ENCODE data around the gene SPC25.
A peak's percentile ranks its signal among the peaks of the same experiment; 100 is the strongest.
"Not testable (repeated sequence)": the region's sequence is repeated elsewhere in the genome, so short reads cannot be mapped to it uniquely, and the experiment has no call there.

Gene SPC25

GRCh38 chr2:168890006-168890782 is at the start of gene SPC25:
TSS of gene SPC25 (minus strand) at chr2:168890430. CDS start at chr2:168889519, 911 bp downstream.
- H3K27me3 Mint-ChIP-seq = peaks cover 15% of the 10 kb centered on the region
- peak within 1 kb of the TSS; percentile 99 for H3K4me3 Mint-ChIP-seq
- no peaks in the 10 kb centered on the region for H3K9me3 Mint-ChIP-seq
- peak within 1 kb of the TSS; percentile 90 for H3K27ac Mint-ChIP-seq
- peaks cover 12% of the 10 kb centered on the region for H3K36me3 Mint-ChIP-seq (ENCODE audit: low read depth)
- peaks cover 21% of the 10 kb centered on the region for H3K4me1 Mint-ChIP-seq (ENCODE audit: low read depth)

- Mint-ChIP-seq H3K27me3 (peaks cover 10% of the 10 kb centered on the region), H3K36me3 (ENCODE audit: low read depth) (no peaks in the 10 kb centered on the region), H3K4me3 (no peak overlapping the region), H3K27ac (no peak overlapping the region), H3K9me3 (no peaks in the 10 kb centered on the region), H3K4me1 (ENCODE audit: low read depth) (no peaks in the 10 kb centered on the region)
Measured at GRCh38 chr2:168939918-168940317, 49.7 kb upstream of the SPC25 start.

- H3K27ac Mint-ChIP-seq = no peak overlapping the region
Measured at GRCh38 chr2:168939061-168939460, 48.8 kb upstream of the SPC25 start.

GRCh38 chr2:168935810-168936581 is 45.8 kb upstream of the SPC25 start:
- H3K4me1 Mint-ChIP-seq (ENCODE audit: low read depth) = no peaks in the 10 kb centered on the region
- H3K27ac Mint-ChIP-seq = no peak overlapping the region
- no peaks in the 10 kb centered on the region for H3K36me3 Mint-ChIP-seq (ENCODE audit: low read depth)
- H3K4me3 Mint-ChIP-seq = no peak overlapping the region
- H3K27me3 Mint-ChIP-seq = peaks cover 16% of the 10 kb centered on the region
- no peaks in the 10 kb centered on the region for H3K9me3 Mint-ChIP-seq

More at GRCh38 chr2:168939061-168939460, 48.8 kb upstream of the SPC25 start:
- Mint-ChIP-seq H3K9me3 (no peaks in the 10 kb centered on the region), H3K36me3 (ENCODE audit: low read depth) (no peaks in the 10 kb centered on the region), H3K27me3 (peaks cover 10% of the 10 kb centered on the region), H3K4me3 (no peak overlapping the region), H3K4me1 (ENCODE audit: low read depth) (no peaks in the 10 kb centered on the region)

- H3K4me1 Mint-ChIP-seq (ENCODE audit: low read depth) = no peaks in the 10 kb centered on the region
- peaks cover 20% of the 10 kb centered on the region for H3K27me3 Mint-ChIP-seq
- H3K4me3 Mint-ChIP-seq = no peak overlapping the region
- H3K9me3 Mint-ChIP-seq = no peaks in the 10 kb centered on the region
- H3K36me3 Mint-ChIP-seq (ENCODE audit: low read depth) = no peaks in the 10 kb centered on the region
- H3K27ac Mint-ChIP-seq = no peak overlapping the region
Measured at GRCh38 chr2:168934826-168935225, 44.6 kb upstream of the SPC25 start.

- H3K4me1 Mint-ChIP-seq (ENCODE audit: low read depth); H3K36me3 Mint-ChIP-seq (ENCODE audit: low read depth); H3K9me3 Mint-ChIP-seq; H3K27ac Mint-ChIP-seq; H3K4me3 Mint-ChIP-seq: not testable (repeated sequence)
- H3K27me3 Mint-ChIP-seq = peaks cover 30% of the 10 kb centered on the region
Measured at GRCh38 chr2:168932174-168932573, 41.9 kb upstream of the SPC25 start.

GRCh38 chr2:168930242-168930641 is 40.0 kb upstream of the SPC25 start:
- Mint-ChIP-seq H3K4me1 (ENCODE audit: low read depth) (no peaks in the 10 kb centered on the region), H3K36me3 (ENCODE audit: low read depth) (no peaks in the 10 kb centered on the region), H3K27ac (no peak overlapping the region), H3K27me3 (peaks cover 29% of the 10 kb centered on the region), H3K9me3 (no peaks in the 10 kb centered on the region), H3K4me3 (no peak overlapping the region)

GRCh38 chr2:168929031-168929430 is 38.8 kb upstream of the SPC25 start:
- H3K4me1 Mint-ChIP-seq (ENCODE audit: low read depth) = no peaks in the 10 kb centered on the region
- H3K36me3 Mint-ChIP-seq (ENCODE audit: low read depth) = no peaks in the 10 kb centered on the region
- peaks cover 25% of the 10 kb centered on the region for H3K27me3 Mint-ChIP-seq
- no peak overlapping the region for H3K27ac Mint-ChIP-seq
- no peak overlapping the region for H3K4me3 Mint-ChIP-seq
- H3K9me3 Mint-ChIP-seq = no peaks in the 10 kb centered on the region

GRCh38 chr2:168928113-168928831 is 38.0 kb upstream of the SPC25 start:
- Mint-ChIP-seq H3K36me3 (ENCODE audit: low read depth) (no peaks in the 10 kb centered on the region), H3K9me3 (no peaks in the 10 kb centered on the region), H3K27ac (no peak overlapping the region), H3K27me3 (peaks cover 25% of the 10 kb centered on the region), H3K4me1 (ENCODE audit: low read depth) (no peaks in the 10 kb centered on the region), H3K4me3 (no peak overlapping the region)

- Mint-ChIP-seq H3K4me1 (ENCODE audit: low read depth) (no peaks in the 10 kb centered on the region), H3K27me3 (peaks cover 24% of the 10 kb centered on the region), H3K27ac (no peak overlapping the region), H3K4me3 (no peak overlapping the region), H3K36me3 (ENCODE audit: low read depth) (no peaks in the 10 kb centered on the region), H3K9me3 (no peaks in the 10 kb centered on the region)
Measured at GRCh38 chr2:168926621-168927386, 36.6 kb upstream of the SPC25 start.

GRCh38 chr2:168920504-168921157 is 30.4 kb upstream of the SPC25 start:
- H3K27ac Mint-ChIP-seq = no peak overlapping the region
- H3K9me3 Mint-ChIP-seq = peaks cover 3% of the 10 kb centered on the region
- peaks cover 7% of the 10 kb centered on the region for H3K4me1 Mint-ChIP-seq (ENCODE audit: low read depth)
- no peaks in the 10 kb centered on the region for H3K36me3 Mint-ChIP-seq (ENCODE audit: low read depth)
- peaks cover 10% of the 10 kb centered on the region for H3K27me3 Mint-ChIP-seq
- H3K4me3 Mint-ChIP-seq = no peak overlapping the region

GRCh38 chr2:168916331-168916675 is 26.1 kb upstream of the SPC25 start:
- Mint-ChIP-seq H3K9me3 (peaks cover 3% of the 10 kb centered on the region), H3K27ac (no peak overlapping the region), H3K4me3 (no peak overlapping the region), H3K27me3 (peaks cover 31% of the 10 kb centered on the region), H3K4me1 (ENCODE audit: low read depth) (peaks cover 15% of the 10 kb centered on the region), H3K36me3 (ENCODE audit: low read depth) (no peaks in the 10 kb centered on the region)

- Mint-ChIP-seq H3K27me3 (peaks cover 28% of the 10 kb centered on the region), H3K27ac (no peak overlapping the region), H3K4me3 (no peak overlapping the region), H3K36me3 (ENCODE audit: low read depth) (no peaks in the 10 kb centered on the region), H3K9me3 (peaks cover 3% of the 10 kb centered on the region), H3K4me1 (ENCODE audit: low read depth) (peaks cover 15% of the 10 kb centered on the region)
Measured at GRCh38 chr2:168915441-168916330, 25.5 kb upstream of the SPC25 start.

Data from stimulated activated naive CD8-positive, alpha-beta T cell treated with anti-CD3 and anti-CD28 coated beads, Interleukin-15, Interleukin-2, amounts not matched to agents 100 ng/mL and 50 ng/mL, for 24 hours (primary cell).